Erythroblast (primary cell): ENCODE data around the gene EHMT1.

Experiments used
- GATA1 ChIP-seq: IDR thresholded peaks from 2 replicates; pipeline ENCODE4 v1.6.1; 2011; ENCODE audit warnings: low read depth, mild to moderate bottlenecking, control low read depth, low read length, moderate library complexity
- POLR2A ChIP-seq: IDR thresholded peaks from 2 replicates; pipeline ENCODE4 v1.6.1; 2011; ENCODE audit warnings: mild to moderate bottlenecking, low read length

- no peak for TF ChIP-seq POLR2A
- no peak for TF ChIP-seq GATA1
Observed at GRCh38 chr9:137580209-137580953, 38.4 kb upstream of the EHMT1 start.
